ENCODE data around the gene ANKUB1. TPM values are rescaled to one million over a fixed set of nuclear protein-coding genes. Genes with fewer than 3 reads are reported as not detected.

The ANKUB1 gene, protein sequence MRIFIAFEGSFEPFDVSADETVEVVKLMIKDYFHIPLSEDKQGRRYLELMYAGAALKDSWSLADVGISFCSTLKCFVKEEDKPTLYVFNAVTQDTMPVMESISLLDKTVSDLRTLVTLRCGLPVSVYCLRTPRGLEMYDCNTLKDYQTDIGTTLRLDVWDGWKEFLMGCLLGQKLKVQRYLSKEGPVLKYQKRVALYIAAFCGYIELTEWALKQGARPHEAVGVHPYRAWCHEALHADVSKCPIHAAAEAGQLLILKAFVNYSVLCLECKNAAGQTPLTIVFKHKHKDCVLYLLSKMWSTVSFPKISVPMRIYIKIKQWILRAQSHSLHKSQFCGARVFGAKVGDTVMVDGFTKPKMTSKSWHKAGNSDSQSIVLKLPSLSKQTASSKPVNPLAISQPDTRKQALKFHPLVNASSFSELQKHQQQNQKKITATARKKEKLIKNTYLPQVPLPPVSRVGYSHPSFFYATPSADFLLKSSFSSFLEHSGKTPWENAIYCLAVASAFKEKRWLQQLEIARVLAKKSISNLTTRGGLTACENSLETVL
- total RNA-seq (not detected in 2 replicates), polyA plus RNA-seq (not detected in 2 replicates), polyA minus RNA-seq (not detected in 2 replicates)
- total RNA-seq (2013) = 0.21 TPM

DNA sequence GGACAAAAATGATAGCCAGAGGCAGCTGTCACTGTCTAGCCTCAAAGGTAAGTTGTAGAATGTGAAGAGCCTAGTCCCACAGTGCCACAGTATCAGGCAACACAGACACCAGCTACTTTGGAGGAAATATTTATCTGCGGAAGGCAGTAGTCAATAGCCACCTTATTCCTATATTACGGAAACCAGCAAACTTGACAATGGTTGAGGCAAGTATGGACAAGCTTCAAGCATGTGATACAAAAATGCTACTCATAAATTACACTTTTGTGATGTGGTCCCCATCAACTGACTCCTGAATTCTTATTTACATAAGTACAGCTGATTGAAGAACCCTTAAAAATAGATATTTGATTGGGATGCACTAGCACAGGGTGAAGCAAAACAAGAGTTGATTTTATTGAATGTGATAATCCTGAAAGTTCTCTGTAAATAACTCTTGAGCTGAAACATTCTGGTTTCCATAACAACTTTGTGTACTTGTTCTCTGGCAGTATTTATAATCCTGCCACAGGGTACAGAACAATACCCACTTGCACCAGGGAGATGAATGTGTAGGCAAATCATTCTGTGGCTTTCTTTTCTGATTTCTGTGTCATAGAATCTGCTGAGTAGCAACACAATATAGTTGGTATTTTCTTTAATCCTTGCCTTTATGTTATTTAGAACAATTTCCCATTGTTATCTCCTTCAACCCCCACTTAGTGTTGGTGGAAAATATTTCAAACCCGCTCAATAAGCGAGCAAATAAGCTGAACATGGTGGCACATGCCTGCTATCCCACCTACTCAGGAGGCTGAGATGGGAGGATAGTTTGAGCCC, at the start of gene ANKUB1:
TSS of gene ANKUB1 (minus strand) at position 103 of the 819 bp plus-strand sequence. CDS start 188 bp downstream, outside the sequence.
- H3K27ac ChIP-seq (ENCODE audit: low read length in 2 of 2) = no peak within 1 kb of the TSS
- Mint-ChIP-seq H3K27ac (no peak within 1 kb of the TSS), H3K9me3 (ENCODE audit: insufficient read depth) (no peaks in the 10 kb centered on the region), H3K27me3 (peaks cover 25% of the 10 kb centered on the region), H3K4me3 (no peak within 1 kb of the TSS), H3K4me1 (no peaks in the 10 kb centered on the region)
- H3K9me3 ChIP-seq (ENCODE audit: control extremely low read depth in 1 of 3, control insufficient read depth in 2 of 3, insufficient read depth in 1 of 3, low read length in 2 of 3) = no peaks in the 10 kb centered on the region
- no peak within 1 kb of the TSS for H3K4me3 ChIP-seq (ENCODE audit: control extremely low read depth in 1 of 5, extremely low read depth in 1 of 5, insufficient read depth in 1 of 5, low read depth in 2 of 5, low read length in 4 of 5)
- no peaks in the 10 kb centered on the region for H3K36me3 ChIP-seq (replicated peaks in 1 of 2; ENCODE audit: control extremely low read depth in 1 of 2, control insufficient read depth in 1 of 2, extremely low read depth in 1 of 2, insufficient read depth in 2 of 2, low read length in 1 of 2)
- TF ChIP-seq, protein P1, sequence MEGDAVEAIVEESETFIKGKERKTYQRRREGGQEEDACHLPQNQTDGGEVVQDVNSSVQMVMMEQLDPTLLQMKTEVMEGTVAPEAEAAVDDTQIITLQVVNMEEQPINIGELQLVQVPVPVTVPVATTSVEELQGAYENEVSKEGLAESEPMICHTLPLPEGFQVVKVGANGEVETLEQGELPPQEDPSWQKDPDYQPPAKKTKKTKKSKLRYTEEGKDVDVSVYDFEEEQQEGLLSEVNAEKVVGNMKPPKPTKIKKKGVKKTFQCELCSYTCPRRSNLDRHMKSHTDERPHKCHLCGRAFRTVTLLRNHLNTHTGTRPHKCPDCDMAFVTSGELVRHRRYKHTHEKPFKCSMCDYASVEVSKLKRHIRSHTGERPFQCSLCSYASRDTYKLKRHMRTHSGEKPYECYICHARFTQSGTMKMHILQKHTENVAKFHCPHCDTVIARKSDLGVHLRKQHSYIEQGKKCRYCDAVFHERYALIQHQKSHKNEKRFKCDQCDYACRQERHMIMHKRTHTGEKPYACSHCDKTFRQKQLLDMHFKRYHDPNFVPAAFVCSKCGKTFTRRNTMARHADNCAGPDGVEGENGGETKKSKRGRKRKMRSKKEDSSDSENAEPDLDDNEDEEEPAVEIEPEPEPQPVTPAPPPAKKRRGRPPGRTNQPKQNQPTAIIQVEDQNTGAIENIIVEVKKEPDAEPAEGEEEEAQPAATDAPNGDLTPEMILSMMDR (IDR thresholded peaks at IDR 0.05) = no peak
- TF ChIP-seq EZH2 (IDR thresholded peaks at IDR 0.05; ENCODE audit: borderline replicate concordance, insufficient read depth, low read depth, low read length, poor library complexity, severe bottlenecking) = no peak
- no peaks in the 10 kb centered on the region for H3K4me1 ChIP-seq (ENCODE audit: control insufficient read depth in 2 of 2, insufficient read depth in 2 of 2, low read length in 2 of 2)
- H4K20me1 ChIP-seq (ENCODE audit: control insufficient read depth, insufficient read depth, low read length, poor library complexity, severe bottlenecking) = no peaks in the 10 kb centered on the region
- no CpG with 5 or more reads among the region's 4 CpGs for WGBS (ENCODE audit: insufficient coverage)
- no peak within 1 kb of the TSS for H2AFZ ChIP-seq (ENCODE audit: insufficient read depth, low read depth, low read length, poor library complexity, severe bottlenecking)
- DNase-seq (no peak), ATAC-seq (ENCODE audit: low read depth) (no peak)
- no peaks in the 10 kb centered on the region for H3K79me2 ChIP-seq (ENCODE audit: control insufficient read depth, insufficient read depth, low read length)
- peaks cover 0 to 14% (median 6%) of the 10 kb centered on the region in 4 experiments for H3K27me3 ChIP-seq (replicated peaks in 1 of 4; ENCODE audit: control extremely low read depth in 1 of 4, control insufficient read depth in 3 of 4, insufficient read depth in 4 of 4, low read length in 3 of 4)
- H3K9ac ChIP-seq (ENCODE audit: low read length) = no peak within 1 kb of the TSS
- ChIA-PET POLR2A (no interaction called here), CTCF (interaction anchor here (1.5 to 2.6 kb wide), 2 partner anchors 16 to 22 kb away, joined by 4 to 13 read pairs; no protein-coding TSS in a partner anchor)
- intact Hi-C loops (cut with micrococcal nuclease) = no loop called here
- H3K4me2 ChIP-seq (replicated peaks; ENCODE audit: low read depth, low read length, poor library complexity, severe bottlenecking) = no peak within 1 kb of the TSS
